ENCODE data around the gene SLC2A6. TPM values are rescaled to one million over a fixed set of nuclear protein-coding genes. Genes with fewer than 3 reads are reported as not detected.

The SLC2A6 gene
- total RNA-seq, 1 experiment from 2014 or later, result 18.7 TPM

- 0 out of 4 replicates have a peak, but pooled peaks cover 0 to 3% of the 10 kb centered on the region in 2 experiments for H3K4me1 Mint-ChIP-seq
- H2BK15ac ChIP-seq (ENCODE audit: low read depth, low read length), result no peak overlapping the region
- no peak for TF ChIP-seq CTCF (conservative IDR thresholded peaks at IDR 0.05)
- no peaks in the 10 kb centered on the region for H3K9me3 ChIP-seq (ENCODE audit: control insufficient read depth, low read depth, low read length)
- H2BK5ac ChIP-seq (ENCODE audit: insufficient read length, low read length), result no peak overlapping the region
- no peak overlapping the region for H3K4me3 Mint-ChIP-seq
- peaks cover 11% of the 10 kb centered on the region for H3K27me3 Mint-ChIP-seq (ENCODE audit: low read depth)
- no CpG with 5 or more reads among the region's 24 CpGs for WGBS (ENCODE audit: extremely low coverage, insufficient read length, low lambda C conversion rate)
- H3K56ac ChIP-seq (ENCODE audit: insufficient read length, low read depth, low read length), result no peak overlapping the region
- H4K20me1 ChIP-seq (ENCODE audit: control insufficient read depth, insufficient read depth, insufficient read length), result no peaks in the 10 kb centered on the region
- no peak overlapping the region for H2AFZ ChIP-seq (ENCODE audit: low read length)
- no peak overlapping the region for H2BK12ac ChIP-seq (ENCODE audit: insufficient read length, low read depth, low read length)
- H3K4ac ChIP-seq (ENCODE audit: low read depth, low read length), result no peak overlapping the region
- no peak overlapping the region for H4K91ac ChIP-seq (ENCODE audit: insufficient read length, low read depth, low read length)
- no peak overlapping the region for H3K27ac ChIP-seq (ENCODE audit: insufficient read length, low read depth, low read length)
- H3K9ac ChIP-seq (ENCODE audit: extremely low read depth, insufficient read length, low read length), result no peak overlapping the region
- no peak overlapping the region for H3K23ac ChIP-seq (ENCODE audit: insufficient read length, low read depth, low read length)
- no peak overlapping the region for H3K27ac Mint-ChIP-seq
- no peak for DNase-seq
- no peak overlapping the region for H2BK120ac ChIP-seq (ENCODE audit: low read depth, low read length, poor library complexity, severe bottlenecking)
- no peaks in the 10 kb centered on the region for H3K23me2 ChIP-seq (ENCODE audit: insufficient read length, low read depth, low read length, poor library complexity, severe bottlenecking)
- H4K5ac ChIP-seq (ENCODE audit: insufficient read length, low read depth, low read length), result no peak overlapping the region
- H3K79me2 ChIP-seq (ENCODE audit: insufficient read depth, low read length), result no peaks in the 10 kb centered on the region
- H3K79me1 ChIP-seq (ENCODE audit: insufficient read depth, low read depth, low read length, poor library complexity, severe bottlenecking), result no peaks in the 10 kb centered on the region
- H2BK20ac ChIP-seq (ENCODE audit: low read depth, low read length, poor library complexity, severe bottlenecking), result no peak overlapping the region
- H3K4me2 ChIP-seq (ENCODE audit: insufficient read depth, insufficient read length, low read length), result no peak overlapping the region
- no peaks in the 10 kb centered on the region for H3K36me3 Mint-ChIP-seq (ENCODE audit: insufficient read depth in 1 of 3, low read depth in 3 of 3)
- no peak overlapping the region for H2AK5ac ChIP-seq (ENCODE audit: insufficient read length, low read length)
- H4K8ac ChIP-seq (replicated peaks; ENCODE audit: insufficient read length, low read depth, low read length), result no peak overlapping the region
- H3K18ac ChIP-seq (ENCODE audit: insufficient read length, low read depth, low read length), result no peak overlapping the region
- no peak overlapping the region for H3T11ph ChIP-seq (ENCODE audit: low read length)
- H3K4me1 ChIP-seq (ENCODE audit: insufficient read depth, low read length), result no peaks in the 10 kb centered on the region
- H3K9me3 Mint-ChIP-seq, result no peaks in the 10 kb centered on the region
- H3K27me3 ChIP-seq (ENCODE audit: insufficient read depth, low read length), result no peaks in the 10 kb centered on the region
- no peak overlapping the region; the same call in 1 of the 2 replicates for H3K14ac ChIP-seq (ENCODE audit: insufficient read depth, low read length)
These were observed 41.4 kb upstream of the SLC2A6 start for GRCh38 chr9:133520121-133520835.
